ENCODE results near the gene NFAM1. TPM values are rescaled to one million over a fixed set of nuclear protein-coding genes. Genes with fewer than 3 reads are reported as not detected.
A peak's percentile ranks its signal among the peaks of the same experiment; 100 is the strongest.

Gene NFAM1
- total RNA-seq, 1 donor from 2014 or later, result 0.53 TPM

DNA sequence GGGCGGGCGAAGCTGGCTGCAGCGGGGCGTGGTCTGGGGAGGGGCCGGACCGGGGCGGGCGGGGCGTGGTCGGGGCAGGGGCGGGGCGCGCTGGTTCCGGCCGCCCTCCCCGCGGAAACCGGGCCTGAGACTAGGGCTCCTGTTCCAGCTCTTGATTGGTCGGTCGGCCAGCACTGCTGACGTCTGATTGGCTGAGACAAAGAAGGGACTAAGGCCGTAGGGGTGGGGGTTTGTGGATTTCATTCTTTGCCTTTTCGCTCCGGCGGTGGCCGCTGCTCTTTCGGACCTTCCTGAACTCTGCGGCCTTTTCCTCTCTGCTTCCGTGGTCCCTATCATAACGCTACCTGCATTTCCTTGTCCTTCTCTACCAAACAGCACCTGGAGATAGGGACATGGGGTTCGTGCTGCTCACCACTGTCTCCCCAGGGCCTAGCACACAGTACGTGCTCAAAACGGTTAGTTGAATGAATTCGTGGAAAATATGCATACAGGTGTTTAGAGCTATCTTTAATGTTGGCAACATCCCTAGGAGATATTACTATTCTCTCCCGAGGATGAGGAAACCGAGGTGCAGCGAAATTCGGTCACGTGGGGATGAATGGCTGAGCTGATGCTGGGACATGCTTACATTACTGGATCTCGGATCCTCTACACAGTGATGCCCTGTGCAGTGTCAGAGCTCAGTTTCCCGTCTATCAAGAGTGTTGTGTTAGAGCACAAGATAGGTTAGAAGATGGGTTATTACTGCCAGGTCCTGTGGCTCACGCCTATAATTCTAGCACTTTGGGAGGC lies 62.8 kb downstream of the NFAM1 start:
- H3K27ac Mint-ChIP-seq, result peak overlapping the region; percentile 57
- peak; percentile 89 for DNase-seq (ENCODE audit: extremely low spot score, unreplicated experiment)
- H3K4me3 Mint-ChIP-seq, result peak overlapping the region; percentile 91
- no peaks in the 10 kb centered on the region for H3K9me3 Mint-ChIP-seq
- H3K36me3 Mint-ChIP-seq, result no peaks in the 10 kb centered on the region
- TF ChIP-seq, protein P1, sequence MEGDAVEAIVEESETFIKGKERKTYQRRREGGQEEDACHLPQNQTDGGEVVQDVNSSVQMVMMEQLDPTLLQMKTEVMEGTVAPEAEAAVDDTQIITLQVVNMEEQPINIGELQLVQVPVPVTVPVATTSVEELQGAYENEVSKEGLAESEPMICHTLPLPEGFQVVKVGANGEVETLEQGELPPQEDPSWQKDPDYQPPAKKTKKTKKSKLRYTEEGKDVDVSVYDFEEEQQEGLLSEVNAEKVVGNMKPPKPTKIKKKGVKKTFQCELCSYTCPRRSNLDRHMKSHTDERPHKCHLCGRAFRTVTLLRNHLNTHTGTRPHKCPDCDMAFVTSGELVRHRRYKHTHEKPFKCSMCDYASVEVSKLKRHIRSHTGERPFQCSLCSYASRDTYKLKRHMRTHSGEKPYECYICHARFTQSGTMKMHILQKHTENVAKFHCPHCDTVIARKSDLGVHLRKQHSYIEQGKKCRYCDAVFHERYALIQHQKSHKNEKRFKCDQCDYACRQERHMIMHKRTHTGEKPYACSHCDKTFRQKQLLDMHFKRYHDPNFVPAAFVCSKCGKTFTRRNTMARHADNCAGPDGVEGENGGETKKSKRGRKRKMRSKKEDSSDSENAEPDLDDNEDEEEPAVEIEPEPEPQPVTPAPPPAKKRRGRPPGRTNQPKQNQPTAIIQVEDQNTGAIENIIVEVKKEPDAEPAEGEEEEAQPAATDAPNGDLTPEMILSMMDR (conservative IDR thresholded peaks at IDR 0.05), result no peak
- peaks cover 47% of the 10 kb centered on the region for H3K27me3 Mint-ChIP-seq
- H3K4me1 Mint-ChIP-seq (ENCODE audit: unreplicated experiment), result peaks cover 51% of the 10 kb centered on the region

DNA sequence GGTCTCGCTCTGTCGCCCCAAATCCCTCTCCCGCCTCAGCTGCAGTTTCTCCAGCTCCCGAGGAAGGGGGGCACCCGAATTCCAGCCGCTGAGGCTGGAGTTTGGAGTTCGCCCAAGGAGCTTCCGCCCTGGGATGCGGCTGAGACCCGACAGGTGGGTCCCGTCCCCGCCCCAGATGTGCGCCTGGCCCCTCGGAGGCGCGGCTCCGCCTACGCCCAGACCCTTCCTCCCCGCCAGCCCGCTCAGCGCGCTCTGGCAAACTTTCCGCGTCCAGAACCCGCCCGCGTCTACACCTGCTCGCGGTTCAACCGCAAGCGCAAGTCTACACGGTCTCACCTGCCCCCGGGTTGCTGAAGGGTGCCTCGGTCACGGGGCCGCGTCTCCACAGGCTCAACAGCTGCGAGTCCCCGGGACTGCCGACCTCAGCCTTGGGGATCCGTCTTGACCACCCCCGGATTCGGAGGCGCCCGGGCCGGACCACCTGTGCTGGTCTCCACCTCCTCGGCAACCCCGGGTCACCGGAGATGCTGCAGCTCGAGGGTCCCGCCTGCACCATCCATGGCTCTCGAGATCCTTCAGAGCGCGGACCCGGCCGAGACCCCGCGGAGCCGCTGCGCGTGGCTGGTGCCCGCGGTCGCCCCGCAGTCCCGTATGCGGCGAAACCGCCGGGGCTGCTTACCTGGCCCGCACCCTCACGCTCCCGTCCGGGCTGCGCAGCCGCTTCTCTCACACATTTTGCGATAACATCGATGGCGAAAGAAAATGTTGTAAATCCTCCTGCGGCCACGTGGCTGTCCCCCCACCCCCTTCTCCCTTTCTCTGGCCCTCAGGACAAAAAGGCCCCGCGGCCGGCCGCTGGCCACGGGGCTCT lies 63.6 kb downstream of the NFAM1 start:
- Mint-ChIP-seq H3K4me1 (ENCODE audit: unreplicated experiment) (peaks cover 52% of the 10 kb centered on the region), H3K4me3 (peak overlapping the region; percentile 91)

DNA sequence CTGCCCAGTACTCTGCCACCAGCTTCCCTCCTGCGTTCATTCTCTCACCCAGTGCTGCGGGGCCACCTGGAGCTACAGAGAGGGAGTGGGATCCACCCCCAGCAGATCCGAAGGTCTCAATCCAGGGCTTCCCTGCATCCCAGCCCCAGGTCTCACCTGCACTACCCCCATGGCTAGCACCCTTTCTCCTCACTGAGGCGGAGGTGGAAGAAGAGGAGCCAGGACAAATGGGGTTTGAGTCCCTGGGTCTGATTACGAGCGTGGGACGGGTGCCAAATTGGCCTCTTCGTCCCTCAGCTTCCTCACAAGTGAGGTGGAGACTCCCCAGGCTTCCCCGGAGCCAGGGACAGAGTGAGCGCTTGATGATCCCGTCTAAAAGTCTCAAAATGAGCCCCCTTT lies 64.2 kb downstream of the NFAM1 start:
- TF ChIP-seq, protein P1 (conservative IDR thresholded peaks at IDR 0.05), result no peak
- Mint-ChIP-seq H3K27ac (peak overlapping the region; percentile 45), H3K27me3 (peaks cover 53% of the 10 kb centered on the region), H3K4me3 (peak overlapping the region; percentile 91), H3K36me3 (no peaks in the 10 kb centered on the region), H3K9me3 (no peaks in the 10 kb centered on the region), H3K4me1 (ENCODE audit: unreplicated experiment) (peaks cover 52% of the 10 kb centered on the region)
- DNase-seq (ENCODE audit: extremely low spot score, unreplicated experiment), result no peak

More for the DNA sequence above, 63.6 kb downstream of the NFAM1 start:
- Mint-ChIP-seq H3K27me3 (peaks cover 53% of the 10 kb centered on the region), H3K36me3 (no peaks in the 10 kb centered on the region), H3K9me3 (no peaks in the 10 kb centered on the region), H3K27ac (no peak overlapping the region)
- DNase-seq (ENCODE audit: extremely low spot score, unreplicated experiment), result no peak
- TF ChIP-seq, protein P1 (conservative IDR thresholded peaks at IDR 0.05), result no peak

DNA sequence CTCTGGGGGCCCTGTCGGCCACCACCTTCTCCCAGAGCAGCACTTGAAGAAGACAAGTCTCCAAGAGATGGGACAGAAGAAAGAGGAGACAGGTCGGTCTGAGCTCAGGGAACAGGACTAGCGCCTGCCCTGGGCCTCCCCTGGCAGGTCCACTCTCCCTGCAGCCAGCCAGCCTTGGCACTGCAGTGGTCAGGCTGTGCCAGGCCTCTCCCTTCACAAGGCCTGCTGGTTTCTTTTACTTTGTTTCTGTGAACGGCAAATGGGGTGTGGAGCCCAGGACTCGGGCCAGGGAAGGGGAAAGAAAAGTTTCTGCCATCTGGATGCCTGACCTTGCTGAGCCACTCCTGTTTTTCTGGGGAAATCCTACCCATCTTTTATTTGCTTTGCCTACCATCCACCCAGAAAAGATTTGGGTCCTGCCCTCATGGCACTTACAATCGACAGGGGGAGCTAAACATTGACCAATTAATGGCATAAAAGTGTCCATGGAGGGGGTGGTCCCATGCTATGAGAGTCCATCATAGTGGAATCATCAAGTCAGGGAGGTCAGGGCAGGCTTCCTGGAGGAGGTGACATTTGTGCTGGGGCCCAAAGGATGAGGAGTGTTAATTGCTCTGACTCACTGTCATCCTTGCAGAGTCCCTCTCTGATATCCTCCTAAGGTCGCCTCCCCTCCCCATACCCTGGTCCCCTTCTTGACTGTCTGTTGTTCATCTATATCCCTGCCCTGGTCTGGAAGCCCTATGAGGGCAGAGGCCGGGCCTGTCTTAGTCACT lies 65.2 kb downstream of the NFAM1 start:
- Mint-ChIP-seq H3K27me3 (peaks cover 53% of the 10 kb centered on the region), H3K4me1 (ENCODE audit: unreplicated experiment) (peaks cover 52% of the 10 kb centered on the region), H3K27ac (peak overlapping the region; percentile 45), H3K36me3 (no peaks in the 10 kb centered on the region), H3K4me3 (peak overlapping the region; percentile 91), H3K9me3 (no peaks in the 10 kb centered on the region)
- TF ChIP-seq, protein P1 (conservative IDR thresholded peaks at IDR 0.05), result no peak
- DNase-seq (ENCODE audit: extremely low spot score, unreplicated experiment), result no peak

DNA sequence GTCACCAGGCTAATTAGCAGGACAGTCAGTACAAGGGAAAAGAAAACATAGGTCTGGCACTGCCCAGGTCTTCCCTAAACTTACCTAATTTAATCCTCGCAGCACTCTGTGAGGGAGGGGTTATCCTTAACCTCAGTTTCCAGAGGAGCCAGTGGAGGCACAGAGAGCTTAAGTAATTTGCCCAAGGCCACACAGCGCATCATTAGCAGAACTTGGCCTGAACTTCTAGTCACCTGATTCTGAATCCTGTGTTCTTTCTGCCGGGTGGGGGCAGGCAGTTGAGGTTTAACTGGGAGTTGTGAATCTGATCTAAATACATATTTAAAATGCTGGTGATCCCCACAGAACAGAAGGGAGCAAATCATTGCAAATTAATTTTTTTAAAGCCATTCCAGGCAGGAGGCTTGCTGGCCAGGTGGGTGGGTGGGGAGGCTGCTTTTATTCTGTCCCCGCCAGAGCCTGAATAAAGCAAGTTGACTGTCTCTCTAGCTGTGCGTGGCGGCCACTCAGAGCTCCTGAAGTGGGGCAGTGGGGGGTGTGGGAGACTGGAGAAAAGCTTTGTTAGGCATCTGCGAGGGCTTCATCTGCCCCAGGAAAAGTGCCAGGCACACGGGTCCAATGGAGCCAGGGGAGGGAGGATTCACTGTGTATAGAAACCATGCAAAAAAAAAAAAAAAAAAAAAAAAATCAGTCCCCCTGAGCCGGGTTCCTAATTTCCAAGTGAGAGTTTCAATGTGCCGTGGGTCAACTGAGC lies 66.1 kb downstream of the NFAM1 start:
- no peak for DNase-seq (ENCODE audit: extremely low spot score, unreplicated experiment)
- no peak overlapping the region for H3K27ac Mint-ChIP-seq
- no peaks in the 10 kb centered on the region for H3K36me3 Mint-ChIP-seq
- TF ChIP-seq, protein P1 (conservative IDR thresholded peaks at IDR 0.05), result no peak
- peak overlapping the region; percentile 75 for H3K4me3 Mint-ChIP-seq
- peaks cover 52% of the 10 kb centered on the region for H3K27me3 Mint-ChIP-seq
- peaks cover 45% of the 10 kb centered on the region for H3K4me1 Mint-ChIP-seq (ENCODE audit: unreplicated experiment)
- H3K9me3 Mint-ChIP-seq, result no peaks in the 10 kb centered on the region

Data from type B pancreatic cell (in vitro differentiated cells).